ENCODE results near the gene DLL4. TPM values are rescaled to one million over a fixed set of nuclear protein-coding genes. Genes with fewer than 3 reads are reported as not detected.

The DLL4 gene
- total RNA-seq, 1 donor from 2014 or later, result 0.54 TPM

DNA sequence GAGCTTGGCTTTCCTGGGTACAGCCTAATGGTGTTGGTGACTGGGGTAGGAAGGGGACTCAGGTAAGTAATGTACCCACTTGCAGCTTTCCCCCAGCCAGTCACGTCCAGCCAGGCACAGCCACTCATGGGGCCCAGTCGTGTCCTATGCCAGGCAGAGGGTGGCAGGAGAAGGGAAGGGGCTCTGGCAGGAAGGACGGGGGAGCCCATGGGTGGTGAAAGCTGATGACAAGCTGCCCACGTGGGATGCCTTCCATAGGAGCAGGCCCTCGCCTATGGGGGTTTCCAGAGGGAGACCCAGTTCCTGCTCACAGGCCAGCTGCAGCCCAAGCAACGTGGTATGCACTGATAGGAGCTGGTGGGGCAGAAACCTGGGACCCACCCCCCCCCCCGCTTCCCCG is 34.9 kb downstream of the DLL4 start:
- no peak for DNase-seq (ENCODE audit: extremely low spot score, unreplicated experiment)
- Mint-ChIP-seq H3K27me3 (ENCODE audit: unreplicated experiment) (no peaks in the 10 kb centered on the region), H3K9me3 (ENCODE audit: unreplicated experiment) (no peaks in the 10 kb centered on the region), H3K27ac (ENCODE audit: unreplicated experiment) (no peak overlapping the region), H3K4me3 (ENCODE audit: unreplicated experiment) (no peak overlapping the region), H3K36me3 (ENCODE audit: unreplicated experiment) (no peaks in the 10 kb centered on the region), H3K4me1 (ENCODE audit: unreplicated experiment) (peaks cover 25% of the 10 kb centered on the region)
- TF ChIP-seq, protein P1, sequence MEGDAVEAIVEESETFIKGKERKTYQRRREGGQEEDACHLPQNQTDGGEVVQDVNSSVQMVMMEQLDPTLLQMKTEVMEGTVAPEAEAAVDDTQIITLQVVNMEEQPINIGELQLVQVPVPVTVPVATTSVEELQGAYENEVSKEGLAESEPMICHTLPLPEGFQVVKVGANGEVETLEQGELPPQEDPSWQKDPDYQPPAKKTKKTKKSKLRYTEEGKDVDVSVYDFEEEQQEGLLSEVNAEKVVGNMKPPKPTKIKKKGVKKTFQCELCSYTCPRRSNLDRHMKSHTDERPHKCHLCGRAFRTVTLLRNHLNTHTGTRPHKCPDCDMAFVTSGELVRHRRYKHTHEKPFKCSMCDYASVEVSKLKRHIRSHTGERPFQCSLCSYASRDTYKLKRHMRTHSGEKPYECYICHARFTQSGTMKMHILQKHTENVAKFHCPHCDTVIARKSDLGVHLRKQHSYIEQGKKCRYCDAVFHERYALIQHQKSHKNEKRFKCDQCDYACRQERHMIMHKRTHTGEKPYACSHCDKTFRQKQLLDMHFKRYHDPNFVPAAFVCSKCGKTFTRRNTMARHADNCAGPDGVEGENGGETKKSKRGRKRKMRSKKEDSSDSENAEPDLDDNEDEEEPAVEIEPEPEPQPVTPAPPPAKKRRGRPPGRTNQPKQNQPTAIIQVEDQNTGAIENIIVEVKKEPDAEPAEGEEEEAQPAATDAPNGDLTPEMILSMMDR (IDR thresholded peaks at IDR 0.05), result no peak

DNA sequence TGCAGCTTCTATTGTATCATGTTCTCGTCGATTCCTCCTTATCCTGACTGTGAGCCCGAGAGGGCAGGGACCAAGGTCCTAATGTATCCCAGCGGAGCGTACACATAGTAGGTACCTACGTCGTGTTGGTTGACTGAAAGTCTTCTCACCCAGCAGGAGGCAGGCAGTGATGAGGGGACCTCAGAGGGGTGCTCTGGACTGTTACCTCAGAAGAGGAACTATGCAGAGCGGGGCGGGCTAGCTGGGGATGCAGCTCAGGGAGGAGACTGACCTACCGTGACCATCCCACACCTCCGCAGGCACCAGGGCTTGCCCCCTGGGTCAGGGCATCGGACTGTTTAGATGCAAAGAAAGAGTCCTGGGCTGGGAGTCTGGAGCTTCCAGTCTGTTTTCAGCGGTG is 35.5 kb downstream of the DLL4 start:
- H3K36me3 Mint-ChIP-seq (ENCODE audit: unreplicated experiment), result no peaks in the 10 kb centered on the region
- H3K27me3 Mint-ChIP-seq (ENCODE audit: unreplicated experiment), result no peaks in the 10 kb centered on the region
- peaks cover 20% of the 10 kb centered on the region for H3K4me1 Mint-ChIP-seq (ENCODE audit: unreplicated experiment)
- no peak overlapping the region for H3K27ac Mint-ChIP-seq (ENCODE audit: unreplicated experiment)
- no peak overlapping the region for H3K4me3 Mint-ChIP-seq (ENCODE audit: unreplicated experiment)
- TF ChIP-seq, protein P1 (IDR thresholded peaks at IDR 0.05), result no peak
- no peak for DNase-seq (ENCODE audit: extremely low spot score, unreplicated experiment)
- no peaks in the 10 kb centered on the region for H3K9me3 Mint-ChIP-seq (ENCODE audit: unreplicated experiment)

DNA sequence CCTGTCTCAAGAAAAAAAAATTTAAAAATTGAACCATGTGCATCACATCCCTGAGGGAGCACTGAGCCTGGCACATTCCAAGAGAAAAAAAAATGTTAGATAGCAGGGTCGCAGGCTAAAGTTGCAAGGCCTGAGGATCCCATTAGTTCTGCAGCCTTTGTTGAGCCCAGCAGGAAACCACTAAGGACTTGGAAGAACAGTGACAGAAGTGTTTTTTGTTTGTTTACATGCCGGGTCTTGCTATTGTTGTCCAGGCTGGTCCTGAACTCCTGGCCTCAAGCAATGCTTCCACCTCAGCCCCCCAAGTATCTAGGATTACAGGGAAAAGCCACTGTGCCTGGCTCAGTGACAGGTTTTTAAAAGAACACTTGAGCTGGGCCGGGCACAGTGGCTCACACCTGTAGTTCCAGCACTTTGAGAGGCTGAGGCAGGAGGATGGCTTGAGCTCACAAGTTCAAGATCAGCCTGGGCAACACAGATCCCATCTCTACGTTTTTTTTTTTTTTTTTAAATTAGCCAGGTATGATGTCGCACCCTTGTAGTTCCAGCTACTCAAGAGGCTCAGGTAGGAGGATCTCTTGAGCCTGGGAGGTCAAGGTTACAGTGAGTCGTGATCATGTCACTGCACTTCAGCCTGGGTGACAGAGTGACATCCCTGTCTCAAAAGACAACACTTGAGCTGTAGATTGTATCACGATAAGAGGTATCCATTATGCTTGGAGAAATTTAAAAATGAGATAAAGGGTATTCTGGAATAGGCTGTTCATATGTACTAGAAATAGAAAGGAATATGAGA is 39.3 kb downstream of the DLL4 start:
- Mint-ChIP-seq H3K9me3 (ENCODE audit: unreplicated experiment) (no peaks in the 10 kb centered on the region), H3K36me3 (ENCODE audit: unreplicated experiment) (no peaks in the 10 kb centered on the region), H3K27ac (ENCODE audit: unreplicated experiment) (no peak overlapping the region), H3K4me3 (ENCODE audit: unreplicated experiment) (no peak overlapping the region), H3K4me1 (ENCODE audit: unreplicated experiment) (peaks cover 8% of the 10 kb centered on the region), H3K27me3 (ENCODE audit: unreplicated experiment) (no peaks in the 10 kb centered on the region)
- no peak for DNase-seq (ENCODE audit: extremely low spot score, unreplicated experiment)
- TF ChIP-seq, protein P1 (IDR thresholded peaks at IDR 0.05), result no peak

DNA sequence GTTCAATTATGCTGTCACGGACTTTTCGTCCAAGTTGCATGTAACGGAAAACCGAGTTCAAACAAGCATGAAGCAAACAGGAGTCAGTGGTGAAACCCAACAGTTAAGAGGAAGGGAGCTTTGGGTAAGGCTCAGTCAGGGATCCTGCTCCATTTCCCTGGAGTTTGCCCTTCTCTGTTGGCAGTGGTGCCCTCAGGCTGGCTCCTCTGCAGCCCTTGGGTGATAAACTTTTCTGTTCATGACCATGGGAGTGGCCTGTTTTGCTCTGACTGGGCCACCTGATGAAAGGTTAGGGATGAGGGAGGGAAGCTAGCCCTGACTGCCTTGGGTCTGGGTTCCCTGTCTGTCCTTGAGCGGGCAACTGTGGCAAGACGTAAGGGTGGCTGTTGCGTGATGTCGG is 40.2 kb downstream of the DLL4 start:
- Mint-ChIP-seq H3K4me3 (ENCODE audit: unreplicated experiment) (no peak overlapping the region), H3K27ac (ENCODE audit: unreplicated experiment) (no peak overlapping the region), H3K27me3 (ENCODE audit: unreplicated experiment) (no peaks in the 10 kb centered on the region), H3K4me1 (ENCODE audit: unreplicated experiment) (peaks cover 8% of the 10 kb centered on the region), H3K36me3 (ENCODE audit: unreplicated experiment) (no peaks in the 10 kb centered on the region), H3K9me3 (ENCODE audit: unreplicated experiment) (no peaks in the 10 kb centered on the region)
- no peak for DNase-seq (ENCODE audit: extremely low spot score, unreplicated experiment)
- TF ChIP-seq, protein P1 (IDR thresholded peaks at IDR 0.05), result no peak

DNA sequence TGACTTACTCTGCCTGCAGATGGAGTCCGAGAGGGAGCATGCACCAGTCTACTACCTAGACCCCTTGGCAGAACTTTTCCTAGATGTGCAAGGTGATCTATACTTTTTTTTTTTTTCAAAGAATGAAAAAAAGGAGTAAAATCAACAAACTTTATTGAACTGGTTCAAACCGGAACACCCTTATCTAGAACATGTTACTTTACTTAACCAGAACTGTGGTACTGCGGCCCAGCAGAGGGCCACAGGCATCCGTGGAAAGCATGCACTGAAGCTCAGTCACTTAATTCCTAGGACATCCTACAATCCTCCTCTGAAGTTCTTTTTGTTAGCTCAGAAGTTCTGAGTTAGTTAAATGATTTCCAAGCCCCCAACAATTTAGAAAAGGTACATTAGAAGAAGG is 45.7 kb downstream of the DLL4 start:
- H3K27me3 Mint-ChIP-seq (ENCODE audit: unreplicated experiment), result no peaks in the 10 kb centered on the region
- H3K36me3 Mint-ChIP-seq (ENCODE audit: unreplicated experiment), result peaks cover 19% of the 10 kb centered on the region
- H3K27ac Mint-ChIP-seq (ENCODE audit: unreplicated experiment), result no peak overlapping the region
- TF ChIP-seq, protein P1 (IDR thresholded peaks at IDR 0.05), result no peak
- H3K4me1 Mint-ChIP-seq (ENCODE audit: unreplicated experiment), result peaks cover 15% of the 10 kb centered on the region
- H3K9me3 Mint-ChIP-seq (ENCODE audit: unreplicated experiment), result no peaks in the 10 kb centered on the region
- H3K4me3 Mint-ChIP-seq (ENCODE audit: unreplicated experiment), result no peak overlapping the region
- no peak for DNase-seq (ENCODE audit: extremely low spot score, unreplicated experiment)
